GM12892 (cell line): Measurements from ENCODE around the gene PYHIN1.

Experiments
- DNase-seq: peaks from one replicate; pipeline ENCODE4 v3.0.0; 2011; ENCODE audit not compliant: insufficient read length
- FAIRE-seq: peaks from 2 replicates; lab custom pipeline; 2011; peaks lifted over from hg19 to GRCh38; lab: Jason Lieb, UNC
- POLR2A ChIP-seq: IDR thresholded peaks from 2 replicates; pipeline ENCODE4 v1.6.1; 2011; ENCODE audit warnings: low read depth, low read length, control low read depth
- POLR2AphosphoS5 ChIP-seq: IDR thresholded peaks from 2 replicates; pipeline ENCODE4 v1.6.1; 2011; ENCODE audit warnings: low read depth, low read length, control low read depth
- TAF1 ChIP-seq: IDR thresholded peaks from 2 replicates; pipeline ENCODE4 v1.6.1; 2011; ENCODE audit warnings: low read depth, mild to moderate bottlenecking, control low read depth, low read length, borderline replicate concordance

The PYHIN1 gene

GRCh38 chr1:159023723-159024122, 92.4 kb downstream of the PYHIN1 start:
- no peak for FAIRE-seq
- DNase-seq, result no peak
- TF ChIP-seq POLR2A (no peak), POLR2AphosphoS5 (no peak), TAF1 (no peak)

- TF ChIP-seq TAF1 (no peak), POLR2AphosphoS5 (no peak), POLR2A (no peak)
- FAIRE-seq (no peak), DNase-seq (no peak)
Measured at GRCh38 chr1:159025043-159025442, 93.7 kb downstream of the PYHIN1 start.
